Measurements from ENCODE around the gene SCFD2. TPM values are rescaled to one million over a fixed set of nuclear protein-coding genes. Genes with fewer than 3 reads are reported as not detected.

Gene SCFD2
- total RNA-seq, 1 experiment from 2014 or later, result 7.4 TPM

- Histone ChIP-seq H3K4me1 (ENCODE audit: control insufficient read depth, insufficient read depth, low read length) (no peaks in the 10 kb centered on the region), H3K27ac (ENCODE audit: low read length) (no peak overlapping the region), H3K4me3 (ENCODE audit: low read depth in 2 of 2, low read length in 2 of 2) (no peak overlapping the region), H3K36me3 (ENCODE audit: control insufficient read depth, insufficient read depth, low read length) (no peaks in the 10 kb centered on the region), H3K27me3 (ENCODE audit: control insufficient read depth, insufficient read depth, low read length) (no peaks in the 10 kb centered on the region), H3K9me3 (ENCODE audit: control insufficient read depth, insufficient read depth, low read depth, low read length) (no peaks in the 10 kb centered on the region)
- ChIA-PET POLR2A (no interaction called here), CTCF (no interaction called here)
- DNase-seq (ENCODE audit: low read depth, low spot score) (no peak), ATAC-seq (no peak)
- intact Hi-C loops (cut with micrococcal nuclease; ENCODE audit: unreplicated experiment), result no loop called here
- no TSS peak for BruUV-seq (replicated peaks)
- in situ Hi-C loops (cut with HindIII; ENCODE audit: low pct_unique_long_range_greater_than_20kb, low sequenced_read_pairs), result no loop called here
- no peak for TF ChIP-seq CTCF (IDR thresholded peaks at IDR 0.05)
- no peak for TF ChIP-seq SIN3A (IDR thresholded peaks at IDR 0.05; ENCODE audit: borderline replicate concordance, insufficient read depth, low read depth, low read length)
- TF ChIP-seq REST (IDR thresholded peaks at IDR 0.05; ENCODE audit: insufficient read depth in 1 of 2, low read depth in 2 of 2, low read length in 1 of 2), result no peak
- TF ChIP-seq POLR2AphosphoS5 (IDR thresholded peaks at IDR 0.05; ENCODE audit: low read depth, low read length), result no peak
- no peak for TF ChIP-seq TCF7L2 (IDR thresholded peaks at IDR 0.05; ENCODE audit: low read depth, low read length)
Measured at GRCh38 chr4:53322696-53323095, 43.2 kb downstream of the SCFD2 start.

GRCh38 chr4:53321984-53322289 lies 43.9 kb downstream of the SCFD2 start:
- no peaks in the 10 kb centered on the region for H3K9me3 ChIP-seq (ENCODE audit: control insufficient read depth, insufficient read depth, low read depth, low read length)
- H3K36me3 ChIP-seq (ENCODE audit: control insufficient read depth, insufficient read depth, low read length), result no peaks in the 10 kb centered on the region
- no peak overlapping the region for H3K4me3 ChIP-seq (ENCODE audit: low read depth in 2 of 2, low read length in 2 of 2)
- in situ Hi-C loops (cut with HindIII; ENCODE audit: low pct_unique_long_range_greater_than_20kb, low sequenced_read_pairs), result no loop called here
- ATAC-seq, result no peak
- BruUV-seq (replicated peaks), result no TSS peak
- H3K27ac ChIP-seq (ENCODE audit: low read length), result no peak overlapping the region
- ChIA-PET CTCF (no interaction called here), POLR2A (no interaction called here)
- no peak for DNase-seq (ENCODE audit: low read depth, low spot score)
- H3K27me3 ChIP-seq (ENCODE audit: control insufficient read depth, insufficient read depth, low read length), result no peaks in the 10 kb centered on the region
- H3K4me1 ChIP-seq (ENCODE audit: control insufficient read depth, insufficient read depth, low read length), result no peaks in the 10 kb centered on the region
- TF ChIP-seq SIN3A (IDR thresholded peaks at IDR 0.05; ENCODE audit: borderline replicate concordance, insufficient read depth, low read depth, low read length) (no peak), TCF7L2 (IDR thresholded peaks at IDR 0.05; ENCODE audit: low read depth, low read length) (no peak), POLR2AphosphoS5 (IDR thresholded peaks at IDR 0.05; ENCODE audit: low read depth, low read length) (no peak), REST (IDR thresholded peaks at IDR 0.05; ENCODE audit: insufficient read depth in 1 of 2, low read depth in 2 of 2, low read length in 1 of 2) (no peak), CTCF (IDR thresholded peaks at IDR 0.05) (no peak)
- intact Hi-C loops (cut with micrococcal nuclease; ENCODE audit: unreplicated experiment), result no loop called here
